ENCODE measurements around the gene PPP2R1B. TPM values are rescaled to one million over a fixed set of nuclear protein-coding genes. Genes with fewer than 3 reads are reported as not detected.

The PPP2R1B gene
- total and polyA plus RNA-seq, 11 donors = 4.2 to 99.9 (median 7.9) TPM

GRCh38 chr11:111684251-111684650, 81.9 kb downstream of the PPP2R1B start:
- ATAC-seq (no peak), DNase-seq (no peak)
- Histone ChIP-seq H3K4me1 (peaks cover 0 to 6% (median 0%) of the 10 kb centered on the region in 12 donors), H3K4me3 (no peak overlapping the region), H3K27ac (no peak overlapping the region), H3K36me3 (peaks cover 0 to 33% (median 14%) of the 10 kb centered on the region in 9 donors), H3K9me3 (no peaks in the 10 kb centered on the region), H3K27me3 (no peaks in the 10 kb centered on the region)
- WGBS, 4 donors = 91 to 95% (median 93%) methylated on average over 2 of the region's 2 CpGs
- intact Hi-C loops (cut with DNase I) = no loop called here
- TF ChIP-seq POLR2A (IDR thresholded peaks at IDR 0.05) (no peak), CTCF (IDR thresholded peaks at IDR 0.05) (no peak)

DNA sequence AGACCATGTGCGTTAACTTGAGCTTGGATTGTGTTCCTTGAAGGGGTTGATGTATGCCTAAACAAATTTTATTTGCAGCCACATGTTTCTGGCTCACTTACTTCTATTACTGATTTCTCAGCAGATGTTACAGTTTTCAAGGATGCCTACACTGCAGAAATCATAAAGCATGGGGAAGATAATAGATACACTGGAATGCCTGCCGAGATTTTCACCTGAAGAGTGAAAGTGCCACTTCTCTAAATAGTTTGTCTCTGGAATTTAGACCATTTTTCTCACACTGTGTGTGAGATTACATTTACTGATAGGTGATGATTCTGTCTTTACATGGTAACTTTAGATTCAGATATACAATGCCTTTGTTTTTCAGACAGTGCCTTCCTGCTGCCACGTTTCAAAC, 82.4 kb downstream of the PPP2R1B start:
- WGBS, 4 donors = 85 to 93% (median 90%) methylated on average over 3 of the region's 3 CpGs
- intact Hi-C loops (cut with DNase I) = no loop called here
- ATAC-seq (no peak), DNase-seq (no peak)
- no peaks in the 10 kb centered on the region for H3K9me3 ChIP-seq
- H3K27ac ChIP-seq = no peak overlapping the region
- no peaks in the 10 kb centered on the region for H3K27me3 ChIP-seq
- no peak overlapping the region for H3K4me3 ChIP-seq
- no peak for TF ChIP-seq CTCF (IDR thresholded peaks at IDR 0.05)
- TF ChIP-seq POLR2A (IDR thresholded peaks at IDR 0.05) = no peak
- H3K36me3 ChIP-seq = peaks cover 0 to 28% (median 11%) of the 10 kb centered on the region in 9 donors
- peaks cover 0 to 6% (median 0%) of the 10 kb centered on the region in 12 donors for H3K4me1 ChIP-seq

DNA sequence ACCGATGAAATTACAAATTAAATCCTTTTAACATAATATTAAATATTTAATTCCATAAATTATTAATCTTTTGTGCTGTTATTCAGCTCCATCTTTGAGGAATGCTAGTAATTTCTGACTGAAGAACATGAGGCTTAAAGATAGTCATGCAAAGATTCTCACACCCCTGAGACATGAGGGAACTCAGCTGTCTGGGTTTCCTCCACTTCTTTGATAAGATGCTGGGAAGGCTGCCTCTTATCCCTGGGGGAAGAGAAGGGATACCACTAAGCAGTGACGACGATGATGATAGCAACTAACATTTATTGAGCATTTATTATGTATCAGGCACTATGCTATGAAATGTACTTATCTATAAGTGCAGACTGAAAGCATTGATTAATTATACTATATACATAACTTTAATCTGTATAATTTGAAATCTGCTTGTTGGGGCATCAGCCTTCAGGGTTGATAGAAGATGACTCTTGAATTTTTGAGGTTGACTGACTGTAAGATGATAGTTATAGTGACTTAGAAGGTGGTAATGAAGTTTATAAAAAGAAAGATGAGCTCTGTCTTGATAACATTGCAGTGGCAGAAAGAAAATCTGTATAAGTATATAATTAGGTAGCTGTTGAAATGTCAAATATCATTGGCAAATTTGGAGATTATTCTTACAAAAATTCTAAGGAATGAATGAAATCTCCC, 85.6 kb downstream of the PPP2R1B start:
- Histone ChIP-seq H3K4me1 (peaks cover 0 to 24% (median 8%) of the 10 kb centered on the region in 12 donors), H3K4me3 (no peak overlapping the region), H3K9me3 (no peaks in the 10 kb centered on the region), H3K27ac (no peak overlapping the region), H3K27me3 (no peaks in the 10 kb centered on the region), H3K36me3 (peaks cover 0 to 18% (median 0%) of the 10 kb centered on the region in 9 donors)
- DNase-seq = no peak
- no peak for ATAC-seq
- WGBS, 4 donors = 73 to 82% (median 77%) methylated on average over 3 of the region's 3 CpGs
- TF ChIP-seq CTCF (IDR thresholded peaks at IDR 0.05) = no peak
- no peak for TF ChIP-seq POLR2A (IDR thresholded peaks at IDR 0.05)
- intact Hi-C loops (cut with DNase I) = no loop called here

Other genes with a start within 250 kb of the PPP2R1B start
- 1 to 10 TPM; 2.1 to 6.9 (median 2.8) TPM for gene LAYN, start 225.7 kb downstream of the PPP2R1B start, total RNA-seq
- 1 to 10 TPM; 1.2 to 4.4 TPM for gene LAYN, start 225.7 kb downstream of the PPP2R1B start, polyA plus RNA-seq
- gene SIK2, start 163.9 kb downstream of the PPP2R1B start, total RNA-seq = 10 to 100 TPM; 15.9 to 45.8 (median 27.7) TPM
- gene SIK2, start 163.9 kb downstream of the PPP2R1B start, polyA plus RNA-seq = 10 to 100 TPM in 1 of 2 donors, 1 to 10 TPM in 1; 4.1 to 23.1 TPM
- 10 to 100 TPM; 13.5 to 26.5 (median 17.6) TPM for gene ALG9, start 105.2 kb upstream of the PPP2R1B start, total RNA-seq
- 10 to 100 TPM; 16.2 to 20.9 TPM for gene ALG9, start 105.2 kb upstream of the PPP2R1B start, polyA plus RNA-seq
- 1 to 10 TPM in 6 of 9 donors, under 1 TPM in 3; 0.93 to 2.0 (median 1.3) TPM for gene FDXACB1, start 112.8 kb upstream of the PPP2R1B start, total RNA-seq
- gene FDXACB1, start 112.8 kb upstream of the PPP2R1B start, polyA plus RNA-seq = 1 to 10 TPM in 1 of 2 donors, under 1 TPM in 1; 0.69 to 1.1 TPM
- 10 to 100 TPM; 11.9 to 38.7 (median 31.8) TPM for gene CFAP68, start 113.2 kb upstream of the PPP2R1B start, total RNA-seq
- 10 to 100 TPM; 12.9 to 39.5 TPM for gene CFAP68, start 113.2 kb upstream of the PPP2R1B start, polyA plus RNA-seq
- gene CRYAB, start 145.4 kb upstream of the PPP2R1B start, total RNA-seq = over 10,000 TPM in 2 of 9 donors, 1,000 to 10,000 TPM in 7; 4,504 to 20,720 (median 7,991) TPM
- over 10,000 TPM; 11,485 to 15,236 TPM for gene CRYAB, start 145.4 kb upstream of the PPP2R1B start, polyA plus RNA-seq
- gene HSPB2, start 146.3 kb upstream of the PPP2R1B start, total RNA-seq = 10 to 100 TPM in 7 of 9 donors, 1 to 10 TPM in 2; 5.5 to 66.7 (median 20.9) TPM
- gene HSPB2, start 146.3 kb upstream of the PPP2R1B start, polyA plus RNA-seq = 10 to 100 TPM; 59.8 to 67.9 TPM
- gene C11orf52, start 152.5 kb upstream of the PPP2R1B start, total RNA-seq = 1 to 10 TPM in 8 of 9 donors, under 1 TPM in 1; 0.79 to 8.3 (median 2.0) TPM
- 1 to 10 TPM; 2.3 to 2.9 TPM for gene C11orf52, start 152.5 kb upstream of the PPP2R1B start, polyA plus RNA-seq
- gene DIXDC1, start 171.0 kb upstream of the PPP2R1B start, total RNA-seq = 10 to 100 TPM; 15.0 to 34.9 (median 20.5) TPM
- 10 to 100 TPM in 1 of 2 donors, 1 to 10 TPM in 1; 3.9 to 10.6 TPM for gene DIXDC1, start 171.0 kb upstream of the PPP2R1B start, polyA plus RNA-seq